Activated T-cell treated with anti-CD3 and anti-CD28 coated beads for 24 hours (primary cell): Measurements from ENCODE around the gene LCN6.
"Not testable (repeated sequence)": the region's sequence is repeated elsewhere in the genome, so short reads cannot be mapped to it uniquely, and the experiment has no call there.

ENCODE experiments used
- DNase-seq: peaks from one replicate; pipeline ENCODE4 v3.0.0-alpha.2; 2020; ENCODE audit warnings: low read depth

Gene LCN6

GRCh38 chr9:136759436-136760325 lies 11.4 kb upstream of the LCN6 start:
- no peak for DNase-seq

DNA sequence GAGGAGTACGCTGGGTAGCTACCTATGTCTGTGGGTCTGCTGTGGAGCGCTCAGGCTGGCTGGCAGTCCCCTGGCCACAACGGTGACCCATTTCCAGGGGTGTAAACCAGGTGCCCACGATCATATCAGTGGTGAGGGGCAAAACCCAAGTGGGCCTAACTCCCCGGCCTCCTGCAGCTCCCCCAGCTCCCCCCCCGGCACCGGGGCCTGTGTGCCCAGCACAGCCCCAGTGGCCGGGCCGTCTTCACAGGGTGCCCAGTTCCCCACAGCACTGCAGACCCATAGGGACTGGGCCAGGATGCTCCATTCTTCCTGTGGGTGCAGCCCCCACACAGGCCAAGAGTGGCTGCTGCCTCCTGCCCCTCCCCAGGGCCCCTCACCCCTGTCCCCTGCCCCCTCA lies 10.7 kb upstream of the LCN6 start:
- no peak for DNase-seq

- DNase-seq, result no peak
Observed at GRCh38 chr9:136757751-136758140, 9.4 kb upstream of the LCN6 start.

GRCh38 chr9:136757328-136757727 lies 9.0 kb upstream of the LCN6 start:
- no peak for DNase-seq

DNA sequence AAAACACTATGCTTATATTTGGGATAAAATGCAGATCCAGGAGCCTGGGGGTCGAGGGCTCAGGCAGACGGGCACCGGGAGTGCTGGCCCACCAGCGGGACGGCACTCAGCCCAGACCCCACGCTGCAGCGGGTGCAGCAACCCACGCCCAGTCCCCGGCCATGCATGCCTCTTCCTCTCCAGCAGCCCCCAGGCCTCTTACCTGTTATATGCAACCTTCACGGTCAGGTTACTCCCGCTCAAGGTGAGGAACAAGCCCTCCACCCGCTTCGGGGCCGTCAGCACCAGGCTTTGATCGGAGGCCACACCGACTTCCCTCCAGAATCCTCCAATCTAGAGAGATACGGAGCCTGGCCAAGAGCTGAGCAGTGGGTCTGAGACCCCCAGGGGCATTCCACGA lies 8.5 kb upstream of the LCN6 start:
- DNase-seq, result no peak

DNA sequence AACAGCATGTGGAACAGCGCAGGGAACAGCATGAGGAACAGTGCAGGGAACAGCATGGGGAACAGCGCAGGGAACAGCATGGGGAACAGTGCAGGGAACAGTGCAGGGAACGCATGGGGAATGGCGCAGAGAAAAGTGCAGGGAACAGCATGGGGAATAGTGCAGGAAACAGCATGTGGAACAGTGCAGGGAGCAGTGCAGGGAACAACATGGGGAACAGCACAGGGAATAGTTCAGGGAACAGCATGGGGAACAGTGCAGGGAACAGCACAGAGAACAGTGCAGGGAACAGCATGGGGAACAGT lies 7.8 kb upstream of the LCN6 start:
- DNase-seq, result no peak

DNA sequence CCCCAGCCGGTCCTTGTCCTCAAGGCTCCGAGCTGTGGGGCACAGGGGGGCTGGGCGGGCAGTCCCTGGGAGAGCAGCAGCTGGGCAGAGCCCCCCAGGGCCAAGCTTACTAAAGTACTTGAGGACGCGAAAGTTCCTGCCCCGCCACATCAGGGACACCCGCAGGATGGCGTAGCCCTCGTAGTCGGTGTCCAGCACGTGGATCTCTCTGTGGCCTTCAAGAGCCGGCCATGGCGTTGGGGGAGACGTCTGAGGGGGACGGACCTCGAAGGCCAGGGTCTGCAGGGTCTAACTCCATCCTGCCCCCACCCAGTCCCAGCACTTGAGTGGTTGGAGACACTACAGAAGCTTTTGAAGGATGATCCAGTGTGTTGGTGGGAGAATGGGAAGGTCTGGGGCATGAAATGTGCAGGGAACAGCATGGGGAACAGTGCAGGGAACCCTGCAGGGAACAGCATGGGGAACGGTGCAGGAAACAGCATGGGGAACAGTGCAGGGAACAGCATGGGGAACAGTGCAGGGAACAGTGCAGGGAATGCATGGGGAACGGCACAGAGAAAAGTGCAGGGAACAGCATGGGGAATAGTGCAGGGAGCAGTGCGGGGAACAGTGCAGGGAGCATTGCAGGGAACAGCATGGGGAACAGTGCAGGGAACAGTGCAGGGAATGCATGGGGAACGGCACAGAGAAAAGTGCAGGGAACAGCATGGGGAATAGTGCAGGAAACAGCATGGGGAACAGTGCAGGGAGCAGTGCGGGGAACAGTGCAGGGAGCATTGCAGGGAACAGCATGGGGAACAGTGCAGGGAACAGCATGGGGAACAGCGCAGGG lies 7.2 kb upstream of the LCN6 start:
- not testable (repeated sequence) for DNase-seq

DNA sequence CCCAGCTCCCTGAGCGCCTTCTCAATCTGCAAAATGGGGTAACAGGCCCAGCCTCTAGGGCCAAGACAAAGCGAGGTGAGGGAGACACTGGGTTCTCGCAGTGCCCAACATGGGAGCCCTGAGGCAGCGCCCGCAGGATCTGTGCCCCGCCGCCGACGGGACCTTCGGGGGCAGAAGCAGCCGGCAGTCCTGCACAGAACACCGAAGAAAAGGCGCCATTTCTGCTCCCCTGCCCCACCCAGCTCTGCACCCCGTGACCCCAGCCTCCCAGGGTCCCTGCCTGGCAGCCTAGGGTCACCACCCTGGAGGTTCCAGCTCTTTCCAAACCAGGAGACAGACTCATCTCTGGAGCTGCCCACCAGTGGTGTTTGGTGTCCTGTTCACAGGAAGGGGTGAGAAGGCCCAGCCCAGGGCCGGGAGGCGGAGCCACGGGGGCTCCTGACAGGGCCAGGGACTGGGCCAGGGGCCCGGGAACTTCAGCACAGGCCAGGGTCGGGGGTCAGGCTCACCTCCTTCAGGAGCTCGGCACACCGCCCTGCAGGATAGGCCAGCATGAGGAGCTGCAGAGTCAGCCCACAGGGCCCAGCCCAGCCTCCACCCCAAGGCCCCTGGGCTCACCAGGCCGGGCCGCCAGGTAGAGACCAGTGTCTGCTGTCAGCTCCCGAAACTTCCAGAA lies 6.4 kb upstream of the LCN6 start:
- DNase-seq, result no peak

GRCh38 chr9:136754059-136754572 lies 5.8 kb upstream of the LCN6 start:
- DNase-seq, result no peak

GRCh38 chr9:136753371-136754058 lies 5.2 kb upstream of the LCN6 start:
- no peak for DNase-seq

GRCh38 chr9:136751814-136752213 lies 3.5 kb upstream of the LCN6 start:
- DNase-seq, result no peak

DNA sequence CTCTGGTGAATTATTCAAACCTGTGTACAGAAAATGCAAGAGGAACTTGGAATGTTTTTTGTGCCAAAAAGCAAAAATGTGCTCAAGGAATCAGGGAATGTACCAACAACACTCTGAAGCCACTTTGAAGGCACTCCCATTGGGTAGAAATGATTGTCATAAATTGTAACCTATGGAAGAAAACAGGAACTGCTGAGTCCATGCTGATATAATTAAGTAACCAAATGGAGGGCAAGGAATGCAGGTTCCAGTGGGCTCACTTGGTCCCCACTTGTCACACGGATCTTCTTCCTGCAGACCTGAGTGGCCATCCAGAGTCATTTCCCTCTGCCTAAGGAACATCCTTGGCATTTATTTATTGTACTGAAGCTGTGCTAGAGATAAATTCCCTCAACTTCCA lies 2.9 kb upstream of the LCN6 start:
- no peak for DNase-seq

DNA sequence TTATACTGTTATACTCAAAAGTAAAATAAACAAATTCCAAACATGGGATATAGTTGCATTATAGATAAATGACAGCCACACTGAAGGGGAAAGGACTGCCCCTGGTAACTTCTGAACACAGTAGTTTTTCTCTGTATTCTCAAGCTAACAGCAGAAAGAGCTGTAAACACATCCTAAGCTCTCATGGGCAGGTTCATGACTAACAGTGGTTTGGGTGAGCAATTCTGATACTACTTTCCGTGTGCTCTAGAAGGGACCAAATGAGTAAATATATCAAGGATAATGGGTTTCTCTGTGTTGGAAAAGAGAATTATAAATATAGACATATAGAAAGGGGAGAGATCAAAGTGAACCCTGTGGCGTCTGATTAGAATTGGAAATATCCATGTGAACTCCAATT lies 2.2 kb upstream of the LCN6 start:
- DNase-seq, result no peak

- DNase-seq, result no peak
Observed at GRCh38 chr9:136748666-136749611, 614 bp upstream of the LCN6 start.

DNA sequence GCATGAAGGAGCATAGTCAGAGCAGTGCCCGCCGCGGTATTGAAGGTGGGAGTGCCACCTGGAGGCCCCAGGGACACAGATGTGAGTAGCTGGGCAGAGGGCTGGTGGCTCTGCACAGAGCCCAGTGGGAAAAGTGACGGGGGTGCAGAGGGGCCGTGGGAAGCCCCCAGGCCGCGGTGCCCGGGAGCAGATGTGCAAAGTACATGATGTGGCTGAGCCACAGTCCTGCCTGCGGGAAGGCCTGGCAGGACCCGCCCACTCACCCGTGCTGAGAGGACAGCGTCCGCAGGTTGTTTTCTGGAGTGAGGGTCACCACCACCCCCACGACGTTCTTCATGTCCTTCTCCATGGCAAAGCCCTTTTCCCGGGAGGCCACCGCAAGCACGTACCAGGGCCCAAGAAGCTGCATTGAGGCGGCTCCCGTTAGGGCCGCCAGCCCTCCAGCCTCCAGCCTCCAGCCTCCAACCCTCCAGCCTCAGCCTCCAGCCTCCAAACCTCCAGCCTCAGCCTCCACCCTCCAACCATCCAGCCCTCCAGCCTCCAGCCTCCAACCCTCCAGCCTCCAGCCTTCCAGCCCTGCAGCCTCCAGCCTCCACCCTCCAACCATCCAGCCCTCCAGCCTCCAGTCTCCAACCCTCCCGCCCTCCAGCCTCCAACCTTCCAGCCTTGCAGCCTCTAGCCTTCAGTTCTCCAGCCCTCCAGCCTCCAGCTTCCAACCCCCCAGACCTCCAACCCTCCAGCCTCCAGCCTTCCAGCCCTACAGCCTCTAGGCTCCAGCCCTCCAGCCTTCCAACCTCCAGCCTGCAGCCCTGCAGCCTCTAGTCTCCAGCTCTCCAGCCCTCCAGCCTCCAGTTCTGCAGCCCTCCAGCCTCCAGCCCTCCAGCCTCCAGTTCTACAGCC lies 914 bp downstream of the LCN6 start:
- DNase-seq, result no peak

GRCh38 chr9:136746621-136747020 lies 1.7 kb downstream of the LCN6 start:
- DNase-seq, result no peak

- no peak for DNase-seq
Observed at GRCh38 chr9:136746155-136746490, 2.2 kb downstream of the LCN6 start.

GRCh38 chr9:136745389-136746154 lies 2.8 kb downstream of the LCN6 start:
- DNase-seq, result no peak

DNA sequence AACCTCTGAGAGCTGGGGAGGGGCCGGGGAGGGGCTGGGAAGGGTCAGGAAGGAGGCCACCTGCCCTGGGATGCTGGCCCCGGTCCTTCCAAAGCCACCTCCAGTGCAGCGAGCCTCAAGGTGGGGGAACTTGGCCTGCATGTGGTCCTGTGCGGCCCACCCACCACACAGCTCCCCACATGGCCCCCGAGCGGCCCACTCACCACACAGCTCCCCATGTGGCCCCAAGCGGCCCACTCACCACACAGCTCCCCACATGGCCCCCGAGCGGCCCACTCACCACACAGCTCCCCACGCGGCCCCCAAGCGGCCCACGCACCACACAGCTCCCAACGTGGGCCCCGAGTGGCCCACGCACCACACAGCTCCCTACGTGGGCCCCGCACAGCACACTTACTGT lies 3.6 kb downstream of the LCN6 start:
- no peak for DNase-seq
